GM20000 (cell line): ENCODE results near the gene FAM118B.
"Not testable (repeated sequence)": the region's sequence is repeated elsewhere in the genome, so short reads cannot be mapped to it uniquely, and the experiment has no call there.

ENCODE experiments used
- DNase-seq: peaks from one replicate; pipeline ENCODE4 v3.0.0; 2012; ENCODE audit warnings: low spot score
- CTCF ChIP-seq: IDR thresholded peaks from 2 replicates; pipeline ENCODE4 v1.5.1; 2012; ENCODE audit warnings: mild to moderate bottlenecking, control low read depth; ENCODE audit errors: extremely low read depth, missing control alignments

FAM118B gene

GRCh38 chr11:126305699-126306098, 94.1 kb downstream of the FAM118B start:
- TF ChIP-seq CTCF, result no peak
- DNase-seq, result peak; percentile 71

- DNase-seq, result no peak
- TF ChIP-seq CTCF, result no peak
These were observed 96.1 kb downstream of the FAM118B start for GRCh38 chr11:126307706-126308105.

GRCh38 chr11:126308271-126308671, 96.7 kb downstream of the FAM118B start:
- TF ChIP-seq CTCF, result no peak
- no peak for DNase-seq

GRCh38 chr11:126308771-126309170, 97.2 kb downstream of the FAM118B start:
- not testable (repeated sequence) for DNase-seq

GRCh38 chr11:126310200-126310991, 98.8 kb downstream of the FAM118B start:
- DNase-seq, result peak; percentile 61
- peak; percentile 81 for TF ChIP-seq CTCF

- no peak for TF ChIP-seq CTCF
- DNase-seq, result no peak
These were observed 99.4 kb downstream of the FAM118B start for GRCh38 chr11:126310992-126311310.

- DNase-seq, result no peak
- no peak for TF ChIP-seq CTCF
These were observed 100.1 kb downstream of the FAM118B start for GRCh38 chr11:126311401-126312291.
